Lung (tissue), 12 donors: ENCODE results near the gene CLCA2. TPM values are rescaled to one million over a fixed set of nuclear protein-coding genes. Genes with fewer than 3 reads are reported as not detected.

Experiments used
- ATAC-seq: fragments of 200-7000 bp; cut with Tn5 transposase; one replicate; pipeline ENCODE4 v1.9.1; 2020; ENCODE audit warnings: moderate number of reproducible peaks; ENCODE audit not compliant: insufficient read depth, low FRiP score
- DNase-seq, 3 donors: peaks; one replicate each; pipeline ENCODE4 v3.0.0-alpha.2; 2013 to 2017
- H3K27ac ChIP-seq, 2 donors: one replicate each; pipeline ENCODE4 v1.5.1; 2013; ENCODE audit warnings: mild to moderate bottlenecking in 2 of 2, moderate library complexity in 2 of 2, control low read depth in 1 of 2, inconsistent platforms in 1 of 2, low read depth in 1 of 2, low read length in 1 of 2
- H3K27me3 ChIP-seq, 3 donors: one replicate each; pipeline ENCODE4 v1.5.1; 2013; ENCODE audit warnings: low read length in 2 of 3; ENCODE audit not compliant: control insufficient read depth in 3 of 3, insufficient read depth in 3 of 3
- H3K36me3 ChIP-seq, 4 donors: one replicate each; pipeline ENCODE4 v1.5.1; 2013; ENCODE audit warnings: low read length in 4 of 4, mild to moderate bottlenecking in 1 of 4, moderate library complexity in 1 of 4; ENCODE audit not compliant: control insufficient read depth in 4 of 4, insufficient read depth in 4 of 4
- H3K4me1 ChIP-seq, 5 donors: one replicate each; pipeline ENCODE4 v1.5.1; 2013; ENCODE audit warnings: low read length in 5 of 5, mild to moderate bottlenecking in 2 of 5, moderate library complexity in 1 of 5; ENCODE audit not compliant: control insufficient read depth in 5 of 5, insufficient read depth in 5 of 5
- H3K4me3 ChIP-seq: one replicate; pipeline ENCODE4 v1.5.1; 2013; ENCODE audit warnings: mild to moderate bottlenecking, control low read depth, moderate library complexity
- H3K9ac ChIP-seq, 2 donors: one replicate each; pipeline ENCODE4 v1.5.1; 2013; ENCODE audit warnings: low read length in 2 of 2, control low read depth in 1 of 2; ENCODE audit not compliant: insufficient read depth in 1 of 2
- H3K9me3 ChIP-seq, 4 donors: one replicate each; pipeline ENCODE4 v1.5.1; 2013; ENCODE audit warnings: low read length in 3 of 4, mild to moderate bottlenecking in 1 of 4, moderate library complexity in 1 of 4; ENCODE audit not compliant: control insufficient read depth in 4 of 4, insufficient read depth in 3 of 4
- CTCF ChIP-seq: IDR thresholded peaks from 2 replicates; pipeline ENCODE4 v1.5.1; 2012; ENCODE audit warnings: mild to moderate bottlenecking; ENCODE audit errors: control extremely low read depth, extremely low read depth
- WGBS, 2 donors: extraction: QIAGEN DNeasy Blood & Tissue Kit; methylation state at CpG; one replicate each; pipeline ENCODE4 v1.1.7; 2013; 5-methylcytosine and 5-hydroxymethylcytosine counted together
- polyA plus RNA-seq, 2 donors: library from polyadenylated mRNA; stranded (reverse); fragments of 200-250 nt; gene quantifications; one replicate each; pipeline ENCODE4 v1.2.1, GENCODE V29; 2013
- total RNA-seq, 2 donors: library from RNA; depleted of rRNA in 1 of 2; stranded (reverse); fragments of >200 nt in 1 of 2; gene quantifications; one replicate each; pipeline ENCODE4 v1.2.1, GENCODE V29; 2014 to 2021
- donor health status: control.
- donor health status: control.
- donor health status: Bipolar disorder and iron deficiency.
- donor health status: healthy.
- donor health status: DM: yes; HTN: yes; CAD: no.

The CLCA2 gene
- total and polyA plus RNA-seq, 4 donors: 0.17 to 1.8 (median 0.82) TPM

GRCh38 chr1:86477256-86477655 lies 53.3 kb downstream of the CLCA2 start:
- 86 to 89% methylated on average over 4 of the region's 4 CpGs for WGBS, 2 donors
- Histone ChIP-seq H3K36me3 (no peaks in the 10 kb centered on the region), H3K27ac (no peak overlapping the region), H3K4me1 (peaks cover 0 to 24% (median 0%) of the 10 kb centered on the region in 5 donors), H3K9ac (no peak overlapping the region), H3K9me3 (no peaks in the 10 kb centered on the region), H3K27me3 (no peaks in the 10 kb centered on the region), H3K4me3 (no peak overlapping the region)
- DNase-seq (peak in 1 of 3 donors; percentile 42), ATAC-seq (no peak)
- TF ChIP-seq CTCF: no peak

- Histone ChIP-seq H3K4me1 (peaks cover 0 to 23% (median 0%) of the 10 kb centered on the region in 5 donors), H3K9me3 (no peaks in the 10 kb centered on the region), H3K9ac (no peak overlapping the region), H3K27ac (no peak overlapping the region), H3K27me3 (no peaks in the 10 kb centered on the region), H3K36me3 (no peaks in the 10 kb centered on the region), H3K4me3 (no peak overlapping the region)
- WGBS, 2 donors: 85% methylated on average over 4 of the region's 4 CpGs
- TF ChIP-seq CTCF: no peak
- DNase-seq: peak in 1 of 3 donors; percentile 38
- no peak for ATAC-seq
Observed at GRCh38 chr1:86477682-86478081, 53.7 kb downstream of the CLCA2 start.

- DNase-seq (peak in 2 of 3 donors; percentile 56 to 80), ATAC-seq (no peak)
- Histone ChIP-seq H3K27me3 (no peaks in the 10 kb centered on the region), H3K9me3 (no peaks in the 10 kb centered on the region), H3K9ac (no peak overlapping the region), H3K4me3 (no peak overlapping the region), H3K27ac (no peak overlapping the region), H3K4me1 (peaks cover 0 to 23% (median 0%) of the 10 kb centered on the region in 5 donors), H3K36me3 (no peaks in the 10 kb centered on the region)
- 73 to 86% methylated on average over 5 of the region's 5 CpGs for WGBS, 2 donors
- TF ChIP-seq CTCF: no peak
Observed at GRCh38 chr1:86478416-86479156, 54.6 kb downstream of the CLCA2 start.

- Histone ChIP-seq H3K4me1 (peaks cover 0 to 23% (median 0%) of the 10 kb centered on the region in 5 donors), H3K9me3 (no peaks in the 10 kb centered on the region), H3K9ac (no peak overlapping the region), H3K4me3 (no peak overlapping the region), H3K36me3 (no peaks in the 10 kb centered on the region), H3K27me3 (no peaks in the 10 kb centered on the region), H3K27ac (no peak overlapping the region)
- 79 to 87% methylated on average over 4 of the region's 4 CpGs for WGBS, 2 donors
- no peak for DNase-seq
- no peak for ATAC-seq
- TF ChIP-seq CTCF: no peak
Observed at GRCh38 chr1:86481966-86482365, 58.0 kb downstream of the CLCA2 start.
